ENCODE data around the gene SMTN. TPM values are rescaled to one million over a fixed set of nuclear protein-coding genes. Genes with fewer than 3 reads are reported as not detected.

The SMTN gene
- total and polyA plus RNA-seq, 10 of the 15 experiments (the other 5 are each of a cell fraction or from before 2014, with no cell fraction given): 0.92 to 21.9 (median 4.8) TPM

- intact Hi-C loops (cut with micrococcal nuclease; ENCODE audit: unreplicated experiment) (loop anchor here (1.0 to 10.0 kb wide), 5 partner anchors 110 to 448 kb away; partner anchors contain the start of genes PIK3IP1 and SLC35E4), in situ Hi-C loops (cut with MboI) (loop anchor here (5.0 kb wide), 1 partner anchor 115 kb away; the partner anchor contains the start of genes MORC2 and TUG1)
- CTCF ChIA-PET: interaction anchor here (0.6 to 7.9 kb wide), 18 partner anchors 13 to 448 kb away, joined by 3 to 59 read pairs (median 4); partner anchors contain the start of genes MORC2, SELENOM and TUG1
- 95% methylated on average over 11 of the region's 11 CpGs for WGBS (ENCODE audit: insufficient coverage, insufficient replicate concordance, low lambda C conversion rate, missing lambda C conversion rate)
- FAIRE-seq: no peak
- Histone ChIP-seq H3K36me3 (ENCODE audit: control insufficient read depth in 2 of 2, insufficient read depth in 2 of 2, low read length in 1 of 2) (no peaks in the 10 kb centered on the region), H3K9ac (ENCODE audit: control insufficient read depth, insufficient read depth, low read length) (no peak overlapping the region), H3K27ac (ENCODE audit: control insufficient read depth, insufficient read depth) (no peak overlapping the region; the same call in 1 of the 2 replicates), H3K4me3 (peak overlapping the region; percentile 90; the same call in 1 of the 2 replicates), H4K20me1 (ENCODE audit: control insufficient read depth, insufficient read depth) (no peaks in the 10 kb centered on the region), H3K79me2 (ENCODE audit: control insufficient read depth, insufficient read depth, low read length) (peaks cover 11% of the 10 kb centered on the region), H3K4me1 (ENCODE audit: control insufficient read depth, insufficient read depth, low read length) (peaks cover 28% of the 10 kb centered on the region), H3K27me3 (replicated peaks in 1 of 2; ENCODE audit: control insufficient read depth in 2 of 2, insufficient read depth in 2 of 2, low read length in 1 of 2) (no peaks in the 10 kb centered on the region), H3K4me2 (ENCODE audit: control insufficient read depth, insufficient read depth) (peak overlapping the region; percentile 98), H2AFZ (ENCODE audit: control insufficient read depth, low read depth, low read length) (no peak overlapping the region), H3K9me3 (replicated peaks; ENCODE audit: control insufficient read depth, insufficient read depth, low read length) (no peaks in the 10 kb centered on the region)
- no TSS peak for BruUV-seq (replicated peaks)
- SMC1A ChIA-PET (ENCODE audit: uncharacterized antibody, unreplicated experiment): interaction anchor here (0.8 to 1.7 kb wide), 3 partner anchors 11 to 209 kb away, joined by 3 to 5 read pairs (median 3); partner anchors contain the start of genes PIK3IP1 and TUG1
- ATAC-seq: no peak
- 0 out of 2 replicates have a peak, but pooled peaks have one; percentile 14 for TF ChIP-seq YY1 (IDR thresholded peaks at IDR 0.05; ENCODE audit: low read depth, low read length)
- TF ChIP-seq, protein P1, sequence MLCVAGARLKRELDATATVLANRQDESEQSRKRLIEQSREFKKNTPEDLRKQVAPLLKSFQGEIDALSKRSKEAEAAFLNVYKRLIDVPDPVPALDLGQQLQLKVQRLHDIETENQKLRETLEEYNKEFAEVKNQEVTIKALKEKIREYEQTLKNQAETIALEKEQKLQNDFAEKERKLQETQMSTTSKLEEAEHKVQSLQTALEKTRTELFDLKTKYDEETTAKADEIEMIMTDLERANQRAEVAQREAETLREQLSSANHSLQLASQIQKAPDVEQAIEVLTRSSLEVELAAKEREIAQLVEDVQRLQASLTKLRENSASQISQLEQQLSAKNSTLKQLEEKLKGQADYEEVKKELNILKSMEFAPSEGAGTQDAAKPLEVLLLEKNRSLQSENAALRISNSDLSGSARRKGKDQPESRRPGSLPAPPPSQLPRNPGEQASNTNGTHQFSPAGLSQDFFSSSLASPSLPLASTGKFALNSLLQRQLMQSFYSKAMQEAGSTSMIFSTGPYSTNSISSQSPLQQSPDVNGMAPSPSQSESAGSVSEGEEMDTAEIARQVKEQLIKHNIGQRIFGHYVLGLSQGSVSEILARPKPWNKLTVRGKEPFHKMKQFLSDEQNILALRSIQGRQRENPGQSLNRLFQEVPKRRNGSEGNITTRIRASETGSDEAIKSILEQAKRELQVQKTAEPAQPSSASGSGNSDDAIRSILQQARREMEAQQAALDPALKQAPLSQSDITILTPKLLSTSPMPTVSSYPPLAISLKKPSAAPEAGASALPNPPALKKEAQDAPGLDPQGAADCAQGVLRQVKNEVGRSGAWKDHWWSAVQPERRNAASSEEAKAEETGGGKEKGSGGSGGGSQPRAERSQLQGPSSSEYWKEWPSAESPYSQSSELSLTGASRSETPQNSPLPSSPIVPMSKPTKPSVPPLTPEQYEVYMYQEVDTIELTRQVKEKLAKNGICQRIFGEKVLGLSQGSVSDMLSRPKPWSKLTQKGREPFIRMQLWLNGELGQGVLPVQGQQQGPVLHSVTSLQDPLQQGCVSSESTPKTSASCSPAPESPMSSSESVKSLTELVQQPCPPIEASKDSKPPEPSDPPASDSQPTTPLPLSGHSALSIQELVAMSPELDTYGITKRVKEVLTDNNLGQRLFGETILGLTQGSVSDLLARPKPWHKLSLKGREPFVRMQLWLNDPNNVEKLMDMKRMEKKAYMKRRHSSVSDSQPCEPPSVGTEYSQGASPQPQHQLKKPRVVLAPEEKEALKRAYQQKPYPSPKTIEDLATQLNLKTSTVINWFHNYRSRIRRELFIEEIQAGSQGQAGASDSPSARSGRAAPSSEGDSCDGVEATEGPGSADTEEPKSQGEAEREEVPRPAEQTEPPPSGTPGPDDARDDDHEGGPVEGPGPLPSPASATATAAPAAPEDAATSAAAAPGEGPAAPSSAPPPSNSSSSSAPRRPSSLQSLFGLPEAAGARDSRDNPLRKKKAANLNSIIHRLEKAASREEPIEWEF (IDR thresholded peaks at IDR 0.05; ENCODE audit: insufficient replicate concordance, low read depth, low read length): no peak
- no peak for TF ChIP-seq ZNF217 (IDR thresholded peaks at IDR 0.05)
- TF ChIP-seq CTCF (IDR thresholded peaks at IDR 0.05 in 2 of 3, conservative IDR thresholded peaks at IDR 0.05 in 1 of 3; ENCODE audit: control insufficient read depth in 2 of 3, extremely low read depth in 1 of 3, insufficient read depth in 1 of 3, low read depth in 3 of 3, low read length in 3 of 3): peak; percentile 37 to 61 (median 42); a peak in 5 of 6 replicates
- TF ChIP-seq NFYB (IDR thresholded peaks at IDR 0.05; ENCODE audit: insufficient read depth, low read depth, low read length): no peak
- no peak for TF ChIP-seq TARDBP (IDR thresholded peaks at IDR 0.05; ENCODE audit: borderline replicate concordance)
- TF ChIP-seq BCL11A (IDR thresholded peaks at IDR 0.05; ENCODE audit: low read depth, low read length): no peak
- no peak for TF ChIP-seq EP300 (IDR thresholded peaks at IDR 0.05; ENCODE audit: borderline replicate concordance in 1 of 2, control insufficient read depth in 1 of 2, low read depth in 2 of 2, low read length in 2 of 2)
- TF ChIP-seq KLF5 (IDR thresholded peaks at IDR 0.05; ENCODE audit: partially characterized antibody): no peak
- no peak for TF ChIP-seq ZNF384 (IDR thresholded peaks at IDR 0.05; ENCODE audit: borderline replicate concordance, low read depth, low read length)
- peak; percentile 21; the same call in 1 of the 2 replicates for TF ChIP-seq SMC3 (IDR thresholded peaks at IDR 0.05; ENCODE audit: borderline replicate concordance, low read length)
- RAD21 ChIA-PET (ENCODE audit: unreplicated experiment): interaction anchor here (1.0 to 3.9 kb wide), 7 partner anchors 19 to 448 kb away, joined by 3 to 34 read pairs (median 4); partner anchors contain the start of genes MORC2 and TUG1
- DNase-seq (ENCODE audit: low read depth, low spot score): no peak
- POLR2A ChIA-PET: interaction anchor here (0.6 to 2.6 kb wide), 7 partner anchors 10 to 492 kb away, joined by 3 to 7 read pairs (median 6); partner anchors contain the start of genes PES1, SFI1 and TUG1
Measured at GRCh38 chr22:31082606-31083376, 1.7 kb downstream of the SMTN start.
